Mesenchymal stem cell (in vitro differentiated cells and primary cell): ENCODE results near the gene OPN1SW.
A peak's percentile ranks its signal among the peaks of the same experiment; 100 is the strongest.

Source experiments
- DNase-seq: peaks from one replicate; pipeline ENCODE4 v3.0.0-alpha.2; 2013
- H2AFZ ChIP-seq: one replicate; pipeline ENCODE4 v1.6.1; 2013; ENCODE audit warnings: low read depth, mild to moderate bottlenecking, control low read depth, inconsistent platforms, low read length, moderate library complexity
- H2AK5ac ChIP-seq: 2 replicates; pipeline ENCODE4 v1.6.1; 2013; ENCODE audit warnings: low read length, moderate library complexity, mild to moderate bottlenecking, inconsistent platforms; ENCODE audit not compliant: severe bottlenecking
- H2BK120ac ChIP-seq: one replicate; pipeline ENCODE4 v1.6.1; 2013; ENCODE audit warnings: low read depth, mild to moderate bottlenecking, inconsistent platforms, low read length, moderate library complexity
- H2BK12ac ChIP-seq, 2 experiments: one replicate each; pipeline ENCODE4 v1.6.1; 2013; ENCODE audit warnings: inconsistent platforms in 2 of 2, low read length in 2 of 2, mild to moderate bottlenecking in 2 of 2, moderate library complexity in 2 of 2, control low read depth in 1 of 2
- H2BK15ac ChIP-seq: one replicate; pipeline ENCODE4 v1.6.1; 2013; ENCODE audit warnings: mild to moderate bottlenecking, low read depth, inconsistent platforms; ENCODE audit not compliant: poor library complexity, severe bottlenecking
- H2BK5ac ChIP-seq: 2 replicates; pipeline ENCODE4 v1.6.1; 2013; ENCODE audit warnings: low read depth, mild to moderate bottlenecking, low read length, control low read depth, inconsistent platforms; ENCODE audit not compliant: poor library complexity, severe bottlenecking
- H3K14ac ChIP-seq, 2 experiments: one replicate each; pipeline ENCODE4 v1.6.1; 2013; ENCODE audit warnings: inconsistent platforms in 2 of 2, low read length in 2 of 2, control low read depth in 1 of 2, mild to moderate bottlenecking in 1 of 2, moderate library complexity in 1 of 2
- H3K18ac ChIP-seq, 2 experiments: one replicate each; pipeline ENCODE4 v1.6.1; 2013; ENCODE audit warnings: inconsistent platforms in 2 of 2, low read length in 2 of 2, control low read depth in 1 of 2, low read depth in 1 of 2, mild to moderate bottlenecking in 1 of 2
- H3K23ac ChIP-seq, 2 experiments: one replicate each; pipeline ENCODE4 v1.6.1; 2013; ENCODE audit warnings: inconsistent platforms in 2 of 2, low read length in 2 of 2, mild to moderate bottlenecking in 2 of 2, moderate library complexity in 2 of 2, control low read depth in 1 of 2
- H3K27ac ChIP-seq: 2 replicates; pipeline ENCODE4 v1.5.1; 2013; ENCODE audit warnings: mild to moderate bottlenecking, moderate library complexity, low read length, control low read depth, inconsistent platforms; ENCODE audit not compliant: poor library complexity, severe bottlenecking
- H3K27me3 ChIP-seq, 2 experiments: 2 replicates each; pipeline versions ENCODE4 v1.6.1 to v1.7.0; 2013; ENCODE audit warnings: low read length in 2 of 2, mild to moderate bottlenecking in 2 of 2, moderate library complexity in 2 of 2, control low read depth in 1 of 2, inconsistent platforms in 1 of 2; ENCODE audit not compliant: control insufficient read depth in 1 of 2, insufficient read depth in 1 of 2
- H3K36me3 ChIP-seq, 2 experiments: 2 replicates each; pipeline versions ENCODE4 v1.6.1 to v1.7.0; 2013; ENCODE audit warnings: low read length in 2 of 2, control low read depth in 1 of 2, inconsistent platforms in 1 of 2, low read depth in 1 of 2, mild to moderate bottlenecking in 1 of 2; ENCODE audit not compliant: insufficient read depth in 2 of 2, control insufficient read depth in 1 of 2
- H3K4ac ChIP-seq, 2 experiments: one replicate each; pipeline ENCODE4 v1.6.1; 2013; ENCODE audit warnings: inconsistent platforms in 2 of 2, low read length in 2 of 2, mild to moderate bottlenecking in 2 of 2, moderate library complexity in 2 of 2, control low read depth in 1 of 2, low read depth in 1 of 2
- H3K4me1 ChIP-seq: 2 replicates; pipeline ENCODE4 v1.6.1; 2013; ENCODE audit warnings: low read depth, low read length, control low read depth; ENCODE audit not compliant: control insufficient read depth, insufficient read depth
- H3K4me2 ChIP-seq: 2 replicates; pipeline ENCODE4 v1.6.1; 2013; ENCODE audit warnings: low read length, mild to moderate bottlenecking, inconsistent platforms; ENCODE audit not compliant: poor library complexity, severe bottlenecking
- H3K4me3 ChIP-seq, 2 experiments: 2 replicates each; pipeline versions ENCODE4 v1.5.1 to v1.7.0; 2013; ENCODE audit warnings: low read length in 2 of 2, mild to moderate bottlenecking in 2 of 2, control low read depth in 1 of 2, low read depth in 1 of 2; ENCODE audit not compliant: insufficient read depth in 1 of 2
- H3K79me1 ChIP-seq: replicated peaks from 2 replicates; pipeline ENCODE4 v1.6.1; 2013; ENCODE audit warnings: mild to moderate bottlenecking, control low read depth, low read length, inconsistent platforms; ENCODE audit not compliant: poor library complexity, severe bottlenecking
- H3K9ac ChIP-seq: 2 replicates; pipeline ENCODE4 v1.7.0; 2013; ENCODE audit warnings: mild to moderate bottlenecking, low read length, moderate library complexity
- H3K9me3 ChIP-seq: 2 replicates; pipeline ENCODE4 v1.7.0; 2013; ENCODE audit warnings: mild to moderate bottlenecking, low read length; ENCODE audit not compliant: control insufficient read depth
- H4K8ac ChIP-seq: one replicate; pipeline ENCODE4 v1.6.1; 2013; ENCODE audit warnings: inconsistent platforms, mild to moderate bottlenecking, low read length, moderate library complexity
- H4K91ac ChIP-seq: one replicate; pipeline ENCODE4 v1.6.1; 2013; ENCODE audit warnings: mild to moderate bottlenecking, low read length, inconsistent platforms
- WGBS: methylation state at CpG from one replicate; pipeline ENCODE4 v1.1.7; 2013; ENCODE audit warnings: mixed read lengths; 5-methylcytosine and 5-hydroxymethylcytosine counted together

Gene OPN1SW

DNA sequence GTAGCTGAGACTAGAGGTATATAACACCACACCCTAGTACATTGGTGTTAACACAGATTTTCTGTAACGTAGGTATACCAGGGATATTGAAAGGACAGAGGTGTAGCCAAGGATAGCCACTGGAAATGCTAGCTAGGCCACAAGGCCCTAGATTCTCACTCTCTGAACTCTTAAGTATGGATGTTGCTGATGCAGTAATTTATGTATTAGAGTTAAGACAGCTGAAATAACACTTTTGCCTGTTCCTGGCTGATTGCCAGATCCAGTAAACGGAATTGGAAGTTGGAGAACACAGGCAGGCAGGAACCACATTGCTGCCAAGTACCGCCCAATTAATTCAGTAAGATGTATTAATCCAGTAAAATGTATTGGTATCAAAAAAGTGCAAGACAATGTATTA lies 34.6 kb downstream of the OPN1SW start:
- no peak overlapping the region for H2AFZ ChIP-seq
- no peak overlapping the region for H2AK5ac ChIP-seq
- H3K79me1 ChIP-seq = no peaks in the 10 kb centered on the region
- peak overlapping the region; percentile 99 for H3K9ac ChIP-seq
- no peak overlapping the region for H2BK5ac ChIP-seq
- H3K18ac ChIP-seq = no peak overlapping the region
- H3K23ac ChIP-seq = no peak overlapping the region
- peaks cover 3% of the 10 kb centered on the region for H3K4me1 ChIP-seq
- peak overlapping the region in 1 of 2 experiments; percentile 97 for H3K4me3 ChIP-seq
- no peak overlapping the region for H4K91ac ChIP-seq
- no peak overlapping the region for H3K14ac ChIP-seq
- H3K36me3 ChIP-seq = peaks cover 6 to 23% of the 10 kb centered on the region in 2 experiments
- no peak overlapping the region for H2BK12ac ChIP-seq
- peak overlapping the region; percentile 53 for H3K4me2 ChIP-seq
- 64% methylated on average over 3 of the region's 3 CpGs for WGBS
- no peak overlapping the region for H3K27ac ChIP-seq
- no peak overlapping the region for H2BK120ac ChIP-seq
- no peak overlapping the region for H2BK15ac ChIP-seq
- H3K27me3 ChIP-seq = no peaks in the 10 kb centered on the region
- no peak overlapping the region for H4K8ac ChIP-seq
- H3K9me3 ChIP-seq = no peaks in the 10 kb centered on the region
- peak; percentile 32 for DNase-seq
- H3K4ac ChIP-seq = no peak overlapping the region

DNA sequence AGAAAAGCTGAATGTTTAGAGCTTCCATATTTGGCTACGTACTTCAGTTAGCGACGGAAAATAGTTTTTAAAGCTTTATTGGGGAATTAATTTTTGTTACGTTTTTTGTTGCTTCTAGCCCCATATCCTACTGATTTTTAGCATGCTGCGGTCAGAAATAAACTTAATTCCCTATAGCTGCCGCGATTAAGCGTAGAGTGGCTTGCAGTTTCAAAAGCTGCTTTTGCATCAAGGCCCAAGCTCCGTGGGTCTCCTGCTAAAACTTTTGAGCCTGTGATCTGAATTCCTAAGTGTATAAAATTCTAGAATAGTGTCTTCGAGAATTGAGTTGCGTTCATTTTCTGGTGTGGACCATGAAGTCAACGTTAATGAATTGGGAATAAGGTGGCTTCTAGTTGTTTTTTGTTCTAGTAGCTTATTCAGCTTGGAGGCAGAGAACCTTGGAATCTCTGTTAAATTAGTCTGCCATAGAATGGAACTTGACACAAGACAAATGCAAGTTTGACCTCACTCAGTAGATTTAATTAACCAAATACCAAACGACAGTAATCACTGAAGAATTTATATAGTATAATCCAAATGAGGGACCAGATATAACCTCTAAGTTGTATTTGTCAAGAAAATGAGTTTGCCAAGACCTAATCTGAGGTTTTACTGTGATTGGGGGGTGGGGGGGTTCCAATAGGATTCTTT lies 35.5 kb downstream of the OPN1SW start:
- Histone ChIP-seq H4K91ac (no peak overlapping the region), H3K27me3 (no peaks in the 10 kb centered on the region), H2BK120ac (no peak overlapping the region), H2BK12ac (no peak overlapping the region), H3K18ac (peak overlapping the region in 1 of 2 experiments; percentile 99), H3K4me1 (peaks cover 3% of the 10 kb centered on the region), H2AFZ (no peak overlapping the region), H4K8ac (no peak overlapping the region), H2AK5ac (no peak overlapping the region), H3K14ac (no peak overlapping the region), H3K4ac (peak overlapping the region; percentile 99 to 100), H2BK15ac (no peak overlapping the region), H2BK5ac (no peak overlapping the region), H3K4me3 (peak overlapping the region; percentile 97 to 99), H3K36me3 (peaks cover 6 to 15% of the 10 kb centered on the region in 2 experiments), H3K27ac (no peak overlapping the region), H3K9ac (peak overlapping the region; percentile 99), H3K79me1 (no peaks in the 10 kb centered on the region), H3K23ac (no peak overlapping the region), H3K4me2 (peak overlapping the region; percentile 79), H3K9me3 (no peaks in the 10 kb centered on the region)
- DNase-seq = no peak
- WGBS = 10% methylated on average over 12 of the region's 13 CpGs

DNA sequence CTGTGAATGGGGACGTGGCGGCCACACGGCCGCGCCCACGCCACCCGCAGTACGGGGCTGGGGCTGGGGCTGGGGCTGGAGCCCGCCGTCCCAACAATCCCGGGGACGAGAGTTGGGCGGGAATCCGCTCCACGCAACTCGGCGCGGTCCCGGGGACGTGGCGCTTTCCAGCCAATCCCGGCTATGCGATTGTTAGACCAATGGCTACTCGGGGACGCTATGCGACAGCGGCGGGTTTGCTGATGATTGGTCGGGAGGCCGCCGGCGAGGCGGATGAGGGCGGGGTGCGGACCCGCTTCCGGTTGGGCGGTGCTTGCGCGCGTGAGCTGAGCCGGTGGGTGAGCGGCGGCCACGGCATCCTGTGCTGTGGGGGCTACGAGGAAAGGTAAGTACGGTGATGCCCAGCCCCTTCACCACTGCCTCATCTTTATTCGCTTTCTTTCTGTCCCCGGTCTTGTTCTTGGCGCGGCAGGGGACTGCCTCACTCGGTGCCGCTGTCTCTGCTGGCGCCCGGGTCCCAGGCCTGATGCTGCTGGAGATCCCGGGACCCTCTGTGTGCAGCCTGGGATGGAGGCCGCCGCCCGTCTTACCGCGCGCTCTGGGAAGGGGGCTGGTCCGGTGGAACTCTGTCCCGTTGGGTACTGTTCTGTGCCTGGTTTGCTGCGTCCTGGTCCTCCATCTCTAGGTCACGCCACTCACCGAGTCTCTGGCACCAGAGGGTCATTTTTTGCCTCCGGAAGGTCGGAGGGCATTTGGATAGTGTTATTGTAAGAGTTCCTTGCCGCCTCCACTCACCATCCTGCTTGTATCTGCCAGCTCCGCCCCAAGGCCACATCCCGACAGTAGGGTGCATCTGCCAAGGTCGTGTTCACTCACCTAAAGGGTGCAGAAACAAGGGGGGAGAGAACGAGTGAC lies 36.3 kb downstream of the OPN1SW start, which contains the start of gene CALU:
TSS of gene CALU (plus strand) at position 312 of the 915 bp plus-strand sequence. CDS start 9,225 bp downstream, outside the sequence.
- Histone ChIP-seq H3K9me3 (no peaks in the 10 kb centered on the region), H3K4me3 (peak within 1 kb of the TSS; percentile 97 to 99), H3K4ac (peak within 1 kb of the TSS; percentile 99 to 100), H3K79me1 (no peaks in the 10 kb centered on the region), H3K9ac (peak within 1 kb of the TSS; percentile 99), H2AFZ (no peak within 1 kb of the TSS), H3K23ac (peak within 1 kb of the TSS; percentile 43 to 66), H3K4me2 (peak within 1 kb of the TSS; percentile 90), H3K36me3 (peaks cover 6 to 9% of the 10 kb centered on the region in 2 experiments), H2BK15ac (peak within 1 kb of the TSS; percentile 99), H2AK5ac (peak within 1 kb of the TSS; percentile 94), H3K27ac (peak within 1 kb of the TSS; percentile 89), H2BK12ac (peak within 1 kb of the TSS; percentile 45 to 83), H3K14ac (peak within 1 kb of the TSS; percentile 76 to 91), H4K8ac (peak within 1 kb of the TSS; percentile 98), H4K91ac (peak within 1 kb of the TSS; percentile 99), H2BK120ac (peak within 1 kb of the TSS; percentile 89), H2BK5ac (peak within 1 kb of the TSS; percentile 76), H3K27me3 (no peaks in the 10 kb centered on the region), H3K4me1 (peaks cover 1% of the 10 kb centered on the region), H3K18ac (peak within 1 kb of the TSS; percentile 96 to 99)
- peak; percentile 98 for DNase-seq
- WGBS = under 1% methylated on average over 67 of the region's 74 CpGs
